IMR-90 (cell line): ENCODE results near the gene LRP1B. TPM values are rescaled to one million over a fixed set of nuclear protein-coding genes. Genes with fewer than 3 reads are reported as not detected.

Experiments used
- ATAC-seq: fragments of 200-7000 bp; cut with Tn5 transposase; 2 replicates; pipeline ENCODE4 v1.9.1; 2020; ENCODE audit warnings: low read depth, mild to moderate bottlenecking, moderate library complexity
- BruUV-seq: library from RNA; stranded (reverse); fragments of 400-500 nt; replicated peaks from 2 replicates; lab custom pipeline; 2021; lab: Mats Ljungman, UMichigan
- CTCF ChIA-PET: fragments of 300-600 bp; formaldehyde crosslinking; extraction: SDS; loops from one replicate; lab custom pipeline; 2021; ENCODE audit warnings: antibody characterized with exemption; lab: Yijun Ruan, JAX
- POLR2A ChIA-PET: fragments of 300-600 bp; sonication (Branson Sonifier 250); formaldehyde crosslinking; loops from one replicate; lab custom pipeline; 2022; ENCODE audit warnings: antibody characterized with exemption; ENCODE audit not compliant: unreplicated experiment; lab: Charles Lee
- DNase-seq: peaks from one replicate; pipeline ENCODE4 v3.0.0; 2013
- H2AFZ ChIP-seq: replicated peaks from 2 replicates; pipeline ENCODE3; 2013; ENCODE audit warnings: low read length, mild to moderate bottlenecking; ENCODE audit not compliant: poor library complexity
- H2AK5ac ChIP-seq: 2 replicates; pipeline ENCODE4 v1.6.1; 2013; ENCODE audit warnings: low read depth, low read length, inconsistent platforms
- H2AK9ac ChIP-seq: replicated peaks from 2 replicates; pipeline ENCODE3; 2013; ENCODE audit warnings: mild to moderate bottlenecking, low read depth, low read length, moderate library complexity; ENCODE audit not compliant: poor library complexity
- H2BK120ac ChIP-seq: 2 replicates; pipeline ENCODE4 v1.6.1; 2013; ENCODE audit warnings: low read depth, low read length, inconsistent platforms
- H2BK15ac ChIP-seq: 3 replicates; pipeline ENCODE4 v1.6.1; 2013; ENCODE audit warnings: low read depth, low read length, inconsistent platforms
- H2BK20ac ChIP-seq: 2 replicates; pipeline ENCODE4 v1.6.1; 2013; ENCODE audit warnings: low read depth, mild to moderate bottlenecking, inconsistent platforms, low read length, moderate library complexity
- H2BK5ac ChIP-seq: 2 replicates; pipeline ENCODE4 v1.6.1; 2013; ENCODE audit warnings: mild to moderate bottlenecking, low read depth, low read length, inconsistent platforms; ENCODE audit not compliant: poor library complexity, severe bottlenecking
- H3K14ac ChIP-seq: replicated peaks from 2 replicates; pipeline ENCODE4 v1.6.1; 2013; ENCODE audit warnings: low read depth, low read length, inconsistent platforms
- H3K18ac ChIP-seq: 2 replicates; pipeline ENCODE4 v1.6.1; 2013; ENCODE audit warnings: low read depth, low read length, control low read depth
- H3K23ac ChIP-seq: 2 replicates; pipeline ENCODE4 v1.6.1; 2013; ENCODE audit warnings: low read depth, low read length, inconsistent platforms
- H3K27ac ChIP-seq: 2 replicates; pipeline ENCODE4 v1.5.1; 2013; ENCODE audit warnings: mild to moderate bottlenecking, control low read depth, low read length; ENCODE audit not compliant: insufficient read depth
- H3K27me3 ChIP-seq: 2 replicates; pipeline ENCODE4 v1.6.1; 2013; ENCODE audit warnings: low read length; ENCODE audit not compliant: control insufficient read depth, insufficient read depth
- H3K36me3 ChIP-seq: 2 replicates; pipeline ENCODE4 v1.6.1; 2013; ENCODE audit warnings: low read length, mixed read lengths; ENCODE audit not compliant: control insufficient read depth, insufficient read depth
- H3K4ac ChIP-seq: 2 replicates; pipeline ENCODE4 v1.6.1; 2013; ENCODE audit warnings: low read depth, low read length, inconsistent platforms
- H3K4me1 ChIP-seq: 2 replicates; pipeline ENCODE4 v1.6.1; 2013; ENCODE audit warnings: low read length, mixed read lengths; ENCODE audit not compliant: control insufficient read depth, insufficient read depth
- H3K4me2 ChIP-seq: 2 replicates; pipeline ENCODE4 v1.6.1; 2013; ENCODE audit warnings: low read depth, mild to moderate bottlenecking, control low read depth, low read length, moderate library complexity
- H3K4me3 ChIP-seq: 2 replicates; pipeline ENCODE4 v1.5.1; 2013; ENCODE audit warnings: low read depth, mild to moderate bottlenecking, control low read depth, low read length, moderate library complexity; ENCODE audit not compliant: insufficient read depth
- H3K56ac ChIP-seq: 2 replicates; pipeline ENCODE4 v1.6.1; 2013; ENCODE audit warnings: low read length, inconsistent platforms; ENCODE audit not compliant: insufficient read depth; ENCODE audit errors: extremely low read depth
- H3K79me1 ChIP-seq, 2 experiments: 2 replicates each; pipeline ENCODE4 v1.6.1; 2013; ENCODE audit warnings: low read length in 2 of 2, inconsistent platforms in 1 of 2, low read depth in 1 of 2
- H3K9ac ChIP-seq: 2 replicates; pipeline ENCODE4 v1.6.1; 2013; ENCODE audit warnings: low read depth, low read length, control low read depth
- H3K9me1 ChIP-seq: 2 replicates; pipeline ENCODE4 v1.6.1; 2013; ENCODE audit warnings: low read length, inconsistent platforms; ENCODE audit not compliant: insufficient read depth
- H3K9me3 ChIP-seq: 2 replicates; pipeline ENCODE4 v1.6.1; 2013; ENCODE audit warnings: low read length; ENCODE audit not compliant: control insufficient read depth, insufficient read depth
- H4K20me1 ChIP-seq: 2 replicates; pipeline ENCODE4 v1.6.1; 2013; ENCODE audit warnings: low read length, inconsistent platforms; ENCODE audit not compliant: insufficient read depth
- H4K5ac ChIP-seq: 2 replicates; pipeline ENCODE4 v1.6.1; 2013; ENCODE audit warnings: mild to moderate bottlenecking, low read depth, low read length, control low read depth
- H4K8ac ChIP-seq, 2 experiments: 2 replicates each; pipeline ENCODE4 v1.6.1; 2013; ENCODE audit warnings: low read depth in 2 of 2, low read length in 2 of 2, control low read depth in 1 of 2, inconsistent platforms in 1 of 2
- H4K91ac ChIP-seq: 2 replicates; pipeline ENCODE4 v1.6.1; 2013; ENCODE audit warnings: low read depth, low read length, inconsistent platforms; ENCODE audit not compliant: insufficient read depth
- BHLHE40 ChIP-seq: fragments of 150-350 bp; IDR thresholded peaks from 2 replicates; pipeline ENCODE4 v1.6.1; 2016; ENCODE audit warnings: mild to moderate bottlenecking, low read depth, low read length
- CEBPB ChIP-seq: IDR thresholded peaks from 2 replicates; pipeline ENCODE4 v1.6.1; 2012; ENCODE audit warnings: low read depth, low read length, improper control_type of control experiment
- CHD1 ChIP-seq: IDR thresholded peaks from 2 replicates; pipeline ENCODE4 v1.6.1; 2012; ENCODE audit warnings: low read depth, low read length, improper control_type of control experiment
- CTCF ChIP-seq: conservative IDR thresholded peaks from 2 replicates; pipeline ENCODE4 v1.5.1; 2012; ENCODE audit warnings: mild to moderate bottlenecking, low read depth, low read length, improper control_type of control experiment
- ELK1 ChIP-seq: fragments of 150-350 bp; IDR thresholded peaks from 2 replicates; pipeline ENCODE4 v1.6.1; 2016; ENCODE audit warnings: low read depth, mild to moderate bottlenecking, low read length, moderate library complexity, borderline replicate concordance
- FOS ChIP-seq: fragments of 150-350 bp; IDR thresholded peaks from 2 replicates; pipeline ENCODE4 v1.6.1; 2016; ENCODE audit warnings: low read depth, low read length
- MAFK ChIP-seq: IDR thresholded peaks from 2 replicates; pipeline ENCODE4 v1.6.1; 2012; ENCODE audit warnings: low read depth, low read length, improper control_type of control experiment
- MAZ ChIP-seq: IDR thresholded peaks from 2 replicates; pipeline ENCODE4 v1.6.1; 2012; ENCODE audit warnings: low read depth, mild to moderate bottlenecking, low read length, improper control_type of control experiment, moderate library complexity, borderline replicate concordance
- MXI1 ChIP-seq: IDR thresholded peaks from 2 replicates; pipeline ENCODE4 v1.6.1; 2012; ENCODE audit warnings: low read depth, mild to moderate bottlenecking, low read length, moderate library complexity, borderline replicate concordance
- NFE2L2 ChIP-seq: fragments of 150-350 bp; IDR thresholded peaks from 2 replicates; pipeline ENCODE4 v1.6.1; 2016; ENCODE audit warnings: low read depth, mild to moderate bottlenecking, low read length
- POLR2A ChIP-seq: IDR thresholded peaks from 2 replicates; pipeline ENCODE4 v1.6.1; 2012; ENCODE audit warnings: mild to moderate bottlenecking, low read depth, low read length
- RAD21 ChIP-seq: IDR thresholded peaks from 2 replicates; pipeline ENCODE4 v1.6.1; 2012; ENCODE audit warnings: low read length, improper control_type of control experiment
- RCOR1 ChIP-seq: IDR thresholded peaks from 2 replicates; pipeline ENCODE4 v1.6.1; 2012; ENCODE audit warnings: mild to moderate bottlenecking, low read length, improper control_type of control experiment; ENCODE audit not compliant: insufficient replicate concordance
- RFX5 ChIP-seq: IDR thresholded peaks from 2 replicates; pipeline ENCODE4 v1.8.0; 2012; ENCODE audit warnings: low read depth, mild to moderate bottlenecking, low read length, moderate library complexity
- SMC3 ChIP-seq: fragments of 150-350 bp; IDR thresholded peaks from 2 replicates; pipeline ENCODE4 v1.6.1; 2016; ENCODE audit warnings: low read depth, mild to moderate bottlenecking, antibody characterized with exemption, low read length, moderate library complexity
- USF2 ChIP-seq: fragments of 150-350 bp; IDR thresholded peaks from 2 replicates; pipeline ENCODE4 v1.6.1; 2017; ENCODE audit warnings: mild to moderate bottlenecking, antibody characterized with exemption, low read length, low read depth
- WGBS, 2 experiments: methylation state at CpG; one replicate each; pipeline versions ENCODE4 v1.1.5 to v1.1.7; 2013; ENCODE audit warnings: missing lambda C conversion rate in 2 of 2; ENCODE audit not compliant: insufficient read length in 1 of 2; ENCODE audit errors: extremely low coverage in 2 of 2; 5-methylcytosine and 5-hydroxymethylcytosine counted together
- dilution Hi-C: fragments of 300-500 bp; cut with HindIII; formaldehyde crosslinking; loops from one replicate; pipeline ENCODE4 v1.14.3; 2018; ENCODE audit warnings: low sequenced_read_pairs; ENCODE audit not compliant: unreplicated experiment
- in situ Hi-C: fragments of 300-500 bp; cut with MboI; formaldehyde crosslinking; loops from 3 replicates; pipeline ENCODE4 v1.14.3; 2019; ENCODE audit warnings: low sequenced_read_pairs, inconsistent platforms, mixed read lengths
- intact Hi-C: fragments of 100-400 bp; cut with micrococcal nuclease; formaldehyde crosslinking; loops from 2 replicates; pipeline ENCODE4 v1.10.0; 2022
- polyA plus RNA-seq, 3 experiments: library from polyadenylated mRNA; depleted of rRNA; stranded (reverse); fragments of >200 nt; gene quantifications; 2 replicates each; pipeline ENCODE4 v1.2.3, GENCODE V29; 2012; ENCODE audit warnings: low replicate concordance in 1 of 3
- total RNA-seq: library from RNA; depleted of rRNA; stranded (reverse); fragments of >200 nt; gene quantifications from 2 replicates; pipeline ENCODE4 v1.2.3, GENCODE V29; 2012

The LRP1B gene
- total and polyA plus RNA-seq, 2 of the 4 experiments (the other 2 are of a cell fraction) = under 0.01 to 0.02 TPM

- Histone ChIP-seq H3K9ac (no peak overlapping the region), H3K27me3 (no peaks in the 10 kb centered on the region), H3K4me3 (no peak overlapping the region), H3K56ac (no peak overlapping the region), H4K91ac (no peak overlapping the region), H4K20me1 (no peaks in the 10 kb centered on the region), H4K5ac (no peak overlapping the region), H3K4ac (no peak overlapping the region), H3K4me2 (no peak overlapping the region), H2BK15ac (no peak overlapping the region), H2AK9ac (no peak overlapping the region), H3K79me1 (no peaks in the 10 kb centered on the region), H4K8ac (no peak overlapping the region), H2BK120ac (no peak overlapping the region), H3K27ac (no peak overlapping the region), H2BK20ac (no peak overlapping the region), H3K9me1 (no peaks in the 10 kb centered on the region), H3K36me3 (no peaks in the 10 kb centered on the region), H2BK5ac (no peak overlapping the region), H3K23ac (no peak overlapping the region), H3K4me1 (no peaks in the 10 kb centered on the region), H3K14ac (no peak overlapping the region), H3K9me3 (peaks cover 6% of the 10 kb centered on the region), H2AFZ (no peak overlapping the region), H3K18ac (no peak overlapping the region), H2AK5ac (no peak overlapping the region)
- dilution Hi-C loops = no loop called here
- DNase-seq (no peak), ATAC-seq (no peak)
- intact Hi-C loops = no loop called here
- no peak for TF ChIP-seq USF2
- no peak for TF ChIP-seq FOS
- no peak for TF ChIP-seq POLR2A
- TF ChIP-seq RCOR1 = no peak
- no peak for TF ChIP-seq MAFK
- TF ChIP-seq CTCF = no peak
- no peak for TF ChIP-seq ELK1
- no peak for TF ChIP-seq RAD21
- no peak for TF ChIP-seq CEBPB
- TF ChIP-seq NFE2L2 = no peak
- no peak for TF ChIP-seq BHLHE40
- no peak for TF ChIP-seq MAZ
- TF ChIP-seq SMC3 = no peak
- no peak for TF ChIP-seq MXI1
- TF ChIP-seq CHD1 = no peak
- no peak for TF ChIP-seq RFX5
- no TSS peak for BruUV-seq
- no CpG with 5 or more reads among the region's 6 CpGs for WGBS, 2 experiments
- POLR2A ChIA-PET = no interaction called here
- in situ Hi-C loops = no loop called here
- CTCF ChIA-PET = interaction anchor here (1.2 kb wide), 1 partner anchor 26 kb away, joined by 3 read pairs; no protein-coding TSS in a partner anchor
Observed at GRCh38 chr2:140203347-140203746, 1927.5 kb downstream of the LRP1B start.
